Stomach (tissue), 4 donors: ENCODE data around the gene LGALS3BP.

ENCODE experiments used
- CTCF ChIP-seq, 7 experiments: fragments of 450-650 bp in 4 of 7; fragments of 200-600 bp in 3 of 7; sonication (generic) in 3 of 7; IDR thresholded peaks; one replicate each; pipeline ENCODE4 v1.5.1; 2016 to 2019; ENCODE audit warnings: antibody characterized with exemption in 7 of 7, control low read depth in 2 of 7, mild to moderate bottlenecking in 1 of 7
- POLR2A ChIP-seq, 4 donors: fragments of 450-650 bp; IDR thresholded peaks; one replicate each; pipeline ENCODE4 v1.6.1; 2016; ENCODE audit warnings: antibody characterized with exemption in 4 of 4, control low read depth in 2 of 4, mild to moderate bottlenecking in 1 of 4, moderate library complexity in 1 of 4

- TF ChIP-seq POLR2A (IDR thresholded peaks at IDR 0.05) (no peak), CTCF (IDR thresholded peaks at IDR 0.05) (no peak)
Observed at GRCh38 chr17:79022507-79022991, 42.8 kb upstream of the LGALS3BP start.
